Stimulated activated effector memory CD8-positive, alpha-beta T cell treated with anti-CD3 and anti-CD28 coated beads, Interleukin-12 subunit alpha, Interleukin-12 subunit beta, amount 100 ng/mL, for 72 hours (primary cell): ENCODE data around the gene MEX3C.

ENCODE experiments used
- ATAC-seq: fragments of 150-1000 bp; cut with Tn5 transposase; 2 replicates; pipeline ENCODE4 v1.10.0; 2021
- DNase-seq, 2 donors: peaks; one replicate each; pipeline ENCODE4 v3.0.0; 2021 to 2022; ENCODE audit warnings: low spot score in 2 of 2
- H3K27ac Mint-ChIP-seq: one replicate; pipeline ENCODE4 v1.8.0; 2022; ENCODE audit warnings: mild to moderate bottlenecking, mixed read lengths
- H3K36me3 Mint-ChIP-seq: one replicate; pipeline ENCODE4 v1.8.0; 2022; ENCODE audit warnings: mild to moderate bottlenecking, mixed read lengths
- H3K4me1 Mint-ChIP-seq: one replicate; pipeline ENCODE4 v1.8.0; 2022; ENCODE audit warnings: mixed read lengths
- H3K4me3 Mint-ChIP-seq: one replicate; pipeline ENCODE4 v1.8.0; 2022; ENCODE audit warnings: mild to moderate bottlenecking, mixed read lengths
- H3K9me3 Mint-ChIP-seq: one replicate; pipeline ENCODE4 v1.8.0; 2022; ENCODE audit warnings: mixed read lengths

MEX3C gene

GRCh38 chr18:51195451-51196117 lies 1.9 kb downstream of the MEX3C start:
- Mint-ChIP-seq H3K4me1 (peaks cover 50% of the 10 kb centered on the region), H3K4me3 (peak overlapping the region; percentile 67), H3K9me3 (peaks cover 3% of the 10 kb centered on the region), H3K27ac (peak overlapping the region; percentile 92), H3K36me3 (peaks cover 28% of the 10 kb centered on the region)
- ATAC-seq (no peak), DNase-seq (peak in 1 of 2 donors; percentile 71)

- no peak for ATAC-seq
- H3K4me1 Mint-ChIP-seq = peaks cover 55% of the 10 kb centered on the region
- peaks cover 28% of the 10 kb centered on the region for H3K36me3 Mint-ChIP-seq
- H3K4me3 Mint-ChIP-seq = peak overlapping the region; percentile 67
- peaks cover 3% of the 10 kb centered on the region for H3K9me3 Mint-ChIP-seq
- no peak for DNase-seq
- peak overlapping the region; percentile 92 for H3K27ac Mint-ChIP-seq
Measured at GRCh38 chr18:51195086-51195450, 2.4 kb downstream of the MEX3C start.

- Mint-ChIP-seq H3K4me1 (peaks cover 58% of the 10 kb centered on the region), H3K27ac (peak overlapping the region; percentile 92), H3K9me3 (peaks cover 3% of the 10 kb centered on the region), H3K4me3 (peak overlapping the region; percentile 67), H3K36me3 (peaks cover 28% of the 10 kb centered on the region)
- no peak for ATAC-seq
- DNase-seq = peak in 1 of 2 donors; percentile 49
Measured at GRCh38 chr18:51194604-51195003, 2.9 kb downstream of the MEX3C start.

GRCh38 chr18:51193621-51194287 lies 3.7 kb downstream of the MEX3C start:
- Mint-ChIP-seq H3K27ac (peak overlapping the region; percentile 68), H3K4me1 (peaks cover 53% of the 10 kb centered on the region)

GRCh38 chr18:51192696-51193095 lies 4.8 kb downstream of the MEX3C start:
- DNase-seq = peak in 1 of 2 donors; percentile 42
- no peaks in the 10 kb centered on the region for H3K9me3 Mint-ChIP-seq
- peak overlapping the region; percentile 53 for H3K4me3 Mint-ChIP-seq
- no peak overlapping the region for H3K27ac Mint-ChIP-seq
- ATAC-seq = no peak
- H3K4me1 Mint-ChIP-seq = peaks cover 48% of the 10 kb centered on the region
- H3K36me3 Mint-ChIP-seq = peaks cover 32% of the 10 kb centered on the region

More at GRCh38 chr18:51193621-51194287, 3.7 kb downstream of the MEX3C start:
- ATAC-seq = no peak
- peaks cover 25% of the 10 kb centered on the region for H3K36me3 Mint-ChIP-seq
- no peaks in the 10 kb centered on the region for H3K9me3 Mint-ChIP-seq
- peak overlapping the region; percentile 67 for H3K4me3 Mint-ChIP-seq
- peak in 1 of 2 donors; percentile 42 for DNase-seq

GRCh38 chr18:51192026-51192425 lies 5.5 kb downstream of the MEX3C start:
- Mint-ChIP-seq H3K4me1 (peaks cover 52% of the 10 kb centered on the region), H3K4me3 (peak overlapping the region; percentile 53), H3K27ac (no peak overlapping the region), H3K36me3 (peaks cover 34% of the 10 kb centered on the region), H3K9me3 (no peaks in the 10 kb centered on the region)
- no peak for ATAC-seq
- DNase-seq = no peak

- DNase-seq (peak in 1 of 2 donors; percentile 58), ATAC-seq (peak; percentile 86)
- Mint-ChIP-seq H3K36me3 (peaks cover 38% of the 10 kb centered on the region), H3K9me3 (no peaks in the 10 kb centered on the region), H3K4me1 (peaks cover 60% of the 10 kb centered on the region), H3K4me3 (peak overlapping the region; percentile 53), H3K27ac (peak overlapping the region; percentile 70)
Measured at GRCh38 chr18:51191128-51191717, 6.3 kb downstream of the MEX3C start.

GRCh38 chr18:51190000-51190399 lies 7.5 kb downstream of the MEX3C start:
- H3K27ac Mint-ChIP-seq = no peak overlapping the region
- no peaks in the 10 kb centered on the region for H3K9me3 Mint-ChIP-seq
- DNase-seq (peak in 1 of 2 donors; percentile 8), ATAC-seq (no peak)
- peaks cover 32% of the 10 kb centered on the region for H3K36me3 Mint-ChIP-seq
- H3K4me1 Mint-ChIP-seq = peaks cover 66% of the 10 kb centered on the region
- H3K4me3 Mint-ChIP-seq = no peak overlapping the region

- H3K4me1 Mint-ChIP-seq = peaks cover 63% of the 10 kb centered on the region
- peaks cover 44% of the 10 kb centered on the region for H3K36me3 Mint-ChIP-seq
- H3K27ac Mint-ChIP-seq = peak overlapping the region; percentile 80
- H3K9me3 Mint-ChIP-seq = no peaks in the 10 kb centered on the region
- H3K4me3 Mint-ChIP-seq = peak overlapping the region; percentile 59
- peak; percentile 48 for ATAC-seq
- DNase-seq = peak in 1 of 2 donors; percentile 49
Measured at GRCh38 chr18:51188024-51188701, 9.3 kb downstream of the MEX3C start.

GRCh38 chr18:51185075-51185474 lies 12.4 kb downstream of the MEX3C start:
- H3K4me1 Mint-ChIP-seq = peaks cover 53% of the 10 kb centered on the region
- H3K36me3 Mint-ChIP-seq = peaks cover 46% of the 10 kb centered on the region
- no peak overlapping the region for H3K27ac Mint-ChIP-seq
- no peak for DNase-seq
- H3K4me3 Mint-ChIP-seq = no peak overlapping the region
- no peak for ATAC-seq
- H3K9me3 Mint-ChIP-seq = no peaks in the 10 kb centered on the region

GRCh38 chr18:51184091-51184457 lies 13.4 kb downstream of the MEX3C start:
- no peak overlapping the region for H3K4me3 Mint-ChIP-seq
- peaks cover 58% of the 10 kb centered on the region for H3K4me1 Mint-ChIP-seq
- no peaks in the 10 kb centered on the region for H3K9me3 Mint-ChIP-seq
- no peak for ATAC-seq
- no peak overlapping the region for H3K27ac Mint-ChIP-seq
- peaks cover 49% of the 10 kb centered on the region for H3K36me3 Mint-ChIP-seq
- DNase-seq = no peak

GRCh38 chr18:51183372-51184090 lies 13.9 kb downstream of the MEX3C start:
- Mint-ChIP-seq H3K4me3 (no peak overlapping the region), H3K4me1 (peaks cover 58% of the 10 kb centered on the region), H3K36me3 (peaks cover 48% of the 10 kb centered on the region), H3K9me3 (no peaks in the 10 kb centered on the region), H3K27ac (peak overlapping the region; percentile 32)
- ATAC-seq (no peak), DNase-seq (no peak)

- Mint-ChIP-seq H3K9me3 (no peaks in the 10 kb centered on the region), H3K27ac (peak overlapping the region; percentile 32), H3K4me1 (peaks cover 60% of the 10 kb centered on the region), H3K36me3 (peaks cover 43% of the 10 kb centered on the region), H3K4me3 (no peak overlapping the region)
- no peak for DNase-seq
- peak; percentile 58 for ATAC-seq
Measured at GRCh38 chr18:51182824-51183223, 14.7 kb downstream of the MEX3C start.

- DNase-seq (no peak), ATAC-seq (peak; percentile 71)
- peaks cover 48% of the 10 kb centered on the region for H3K36me3 Mint-ChIP-seq
- H3K4me3 Mint-ChIP-seq = peak overlapping the region; percentile 65
- H3K27ac Mint-ChIP-seq = peak overlapping the region; percentile 85
- no peaks in the 10 kb centered on the region for H3K9me3 Mint-ChIP-seq
- H3K4me1 Mint-ChIP-seq = peaks cover 67% of the 10 kb centered on the region
Measured at GRCh38 chr18:51171625-51172259, 25.7 kb downstream of the MEX3C start.
